Measurements from ENCODE around the gene EMC9.

EMC9 gene

GRCh38 chr14:24093207-24093900 lies 48.0 kb downstream of the EMC9 start:
- no peak for TF ChIP-seq CTCF (IDR thresholded peaks at IDR 0.05; ENCODE audit: insufficient read depth, missing control alignments)
- no peak for DNase-seq (ENCODE audit: insufficient read length, low spot score)
- FAIRE-seq = no peak

GRCh38 chr14:24092505-24093206 lies 48.7 kb downstream of the EMC9 start:
- DNase-seq (ENCODE audit: insufficient read length, low spot score) = no peak
- no peak for TF ChIP-seq CTCF (IDR thresholded peaks at IDR 0.05; ENCODE audit: insufficient read depth, missing control alignments)
- no peak for FAIRE-seq

GRCh38 chr14:24092110-24092504 lies 49.3 kb downstream of the EMC9 start:
- FAIRE-seq (no peak), DNase-seq (ENCODE audit: insufficient read length, low spot score) (no peak)
- TF ChIP-seq CTCF (IDR thresholded peaks at IDR 0.05; ENCODE audit: insufficient read depth, missing control alignments) = no peak

- no peak for DNase-seq (ENCODE audit: insufficient read length, low spot score)
- TF ChIP-seq CTCF (IDR thresholded peaks at IDR 0.05; ENCODE audit: insufficient read depth, missing control alignments) = no peak
- FAIRE-seq = no peak
These were observed 51.5 kb downstream of the EMC9 start for GRCh38 chr14:24089890-24090289.

Data from D721Med (cell line).